HG03280 (cell line): Measurements from ENCODE around the gene C1QTNF12.

Source experiments
- ATAC-seq: cut with Tn5 transposase; IDR thresholded peaks from one replicate; pipeline ENCODE4 v1.9.1; 2021; ENCODE audit warnings: mild to moderate bottlenecking, moderate library complexity; ENCODE audit not compliant: unreplicated experiment

Gene C1QTNF12, protein sequence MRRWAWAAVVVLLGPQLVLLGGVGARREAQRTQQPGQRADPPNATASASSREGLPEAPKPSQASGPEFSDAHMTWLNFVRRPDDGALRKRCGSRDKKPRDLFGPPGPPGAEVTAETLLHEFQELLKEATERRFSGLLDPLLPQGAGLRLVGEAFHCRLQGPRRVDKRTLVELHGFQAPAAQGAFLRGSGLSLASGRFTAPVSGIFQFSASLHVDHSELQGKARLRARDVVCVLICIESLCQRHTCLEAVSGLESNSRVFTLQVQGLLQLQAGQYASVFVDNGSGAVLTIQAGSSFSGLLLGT

GRCh38 chr1:1246577-1247340 lies at the start of gene C1QTNF12:
C1QTNF12 (minus strand) TSS chr1:1246722; CDS start chr1:1246690, 32 bp downstream.
- ATAC-seq, result no peak

DNA sequence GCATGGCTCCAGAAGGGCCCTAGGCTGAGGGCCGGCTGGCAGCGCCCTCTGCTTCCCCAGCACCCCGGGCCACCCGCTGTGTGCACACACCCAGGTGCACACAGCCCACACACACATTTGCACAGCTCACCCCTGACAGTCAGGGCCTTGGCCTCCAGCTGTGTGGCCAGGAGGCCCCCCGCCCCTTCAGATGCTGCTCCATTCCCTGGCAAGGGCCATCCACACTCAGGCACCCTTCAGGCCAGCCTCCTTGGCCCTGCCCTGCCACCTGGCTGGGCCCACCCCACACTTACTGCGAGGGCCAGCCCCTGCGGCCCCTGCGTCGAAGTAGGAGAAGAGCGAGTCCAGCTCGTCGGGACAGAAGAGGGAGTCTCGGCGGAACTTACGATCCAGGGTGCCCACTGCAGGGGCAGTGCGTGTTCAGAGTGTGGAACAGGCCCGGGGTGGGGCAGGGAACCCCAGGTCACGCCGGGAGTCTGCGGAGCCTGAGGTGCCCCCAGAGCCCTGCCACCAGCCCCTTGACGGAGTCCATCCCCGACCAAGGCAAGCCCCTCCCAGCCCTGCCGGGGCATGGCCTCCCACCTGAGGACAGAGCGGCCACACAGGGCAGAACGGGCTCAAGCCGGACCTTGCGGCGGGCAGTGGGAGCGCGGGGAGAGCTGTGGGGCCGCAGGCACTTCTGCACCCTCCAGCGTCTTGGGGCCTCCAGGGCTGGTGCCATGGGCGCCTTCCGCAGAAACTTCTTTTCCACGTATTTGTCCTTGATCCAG lies 48.8 kb upstream of the C1QTNF12 start:
- no peak for ATAC-seq

DNA sequence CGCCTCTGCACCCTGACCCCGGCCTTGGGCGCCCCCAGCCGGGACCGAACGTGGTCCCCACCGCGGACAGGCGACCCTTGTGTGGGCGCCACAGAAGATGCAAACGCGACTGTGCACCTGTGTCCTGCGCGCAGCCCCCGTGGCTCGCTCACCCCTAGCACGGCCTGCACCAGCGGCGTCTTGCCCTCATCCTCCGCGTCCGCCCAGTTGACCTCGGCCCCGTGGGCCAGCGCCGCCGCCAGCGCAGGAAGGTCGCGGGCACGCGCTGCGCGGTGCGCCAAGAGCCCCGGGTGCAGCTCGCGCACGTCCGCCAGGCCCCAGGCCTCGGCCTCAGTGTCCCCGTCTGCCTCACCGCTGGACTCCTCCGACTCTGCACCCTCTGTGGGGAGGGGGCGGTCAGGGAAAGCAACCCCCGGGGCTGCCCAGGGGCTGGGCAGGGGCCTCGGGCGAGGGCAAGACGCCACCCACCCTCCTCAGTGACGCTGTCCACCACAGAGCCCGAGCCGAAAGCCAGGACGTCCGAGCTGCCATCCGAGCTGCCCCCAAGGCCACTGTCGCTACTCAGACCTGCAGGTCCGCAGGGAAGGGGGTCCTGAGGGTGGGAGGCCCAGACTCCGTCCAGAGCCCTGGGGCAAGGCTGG lies 47.8 kb upstream of the C1QTNF12 start:
- ATAC-seq, result no peak

DNA sequence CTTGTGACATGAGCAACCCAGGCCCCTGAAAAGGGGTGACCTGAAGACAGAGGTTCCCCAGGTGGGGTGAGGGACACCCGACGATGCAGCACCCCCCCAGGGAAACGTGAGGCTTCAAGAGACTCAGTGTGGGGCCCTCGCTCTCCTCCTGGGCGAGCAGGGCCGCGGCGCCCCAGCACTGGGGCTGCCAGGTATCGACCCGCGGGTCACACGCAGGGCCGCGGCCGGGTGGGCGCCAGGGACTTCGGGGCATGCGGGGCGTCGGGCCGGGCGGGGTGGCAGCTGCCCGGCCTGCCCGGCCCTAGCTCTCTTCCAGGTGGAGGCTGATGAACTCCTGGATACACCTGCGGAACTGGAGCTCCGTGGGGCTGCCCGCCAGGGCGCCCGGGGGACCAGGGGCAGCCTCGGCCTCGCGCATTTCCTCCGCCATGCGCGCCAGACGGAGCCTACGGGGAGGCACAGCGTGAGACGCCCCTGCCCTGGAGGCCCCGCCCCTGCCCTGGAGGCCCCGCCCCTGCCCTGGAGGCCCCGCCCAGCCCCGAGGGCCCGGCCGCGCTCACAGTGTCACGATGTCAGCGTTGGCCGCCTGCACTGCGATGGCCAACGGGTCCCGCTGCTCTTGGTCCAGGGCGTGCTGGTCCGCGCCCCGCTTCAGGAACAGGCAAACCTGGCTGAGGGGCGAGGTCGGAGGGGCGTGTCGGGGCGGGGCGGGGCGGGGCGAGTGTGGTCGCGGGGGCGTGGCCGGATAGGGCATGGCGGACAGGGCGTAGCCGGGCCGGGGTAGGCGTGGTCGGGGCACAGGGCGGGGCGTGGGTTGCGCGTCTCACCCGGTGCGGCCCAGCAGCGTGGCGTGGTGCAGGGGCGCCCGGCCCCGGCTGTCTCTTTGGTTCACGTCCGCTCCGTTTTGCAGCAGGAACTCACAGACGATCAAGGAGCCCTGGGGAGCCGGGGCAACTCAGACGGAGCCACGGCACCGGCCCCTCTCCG lies 47.0 kb upstream of the C1QTNF12 start:
- ATAC-seq, result no peak

DNA sequence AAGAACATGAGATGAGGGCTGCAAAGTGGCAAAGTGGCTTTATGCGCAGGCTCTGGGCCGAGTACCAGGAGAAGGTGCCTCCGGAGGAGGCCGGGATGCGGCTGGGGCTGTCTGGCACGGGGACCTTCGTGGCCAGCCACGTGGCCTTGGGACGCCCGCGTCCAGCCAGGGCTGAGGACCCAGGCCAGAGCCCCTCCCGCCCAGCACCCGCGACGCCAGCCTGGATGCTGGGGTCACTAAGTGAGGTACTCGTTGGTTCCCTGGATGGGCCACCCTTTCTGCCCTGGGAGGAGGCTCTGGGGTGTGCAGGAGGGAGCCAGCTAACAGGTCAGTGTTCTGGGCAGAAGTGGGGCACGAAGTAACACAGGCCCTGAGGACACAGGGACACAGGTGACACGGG lies 46.3 kb upstream of the C1QTNF12 start:
- ATAC-seq, result no peak

DNA sequence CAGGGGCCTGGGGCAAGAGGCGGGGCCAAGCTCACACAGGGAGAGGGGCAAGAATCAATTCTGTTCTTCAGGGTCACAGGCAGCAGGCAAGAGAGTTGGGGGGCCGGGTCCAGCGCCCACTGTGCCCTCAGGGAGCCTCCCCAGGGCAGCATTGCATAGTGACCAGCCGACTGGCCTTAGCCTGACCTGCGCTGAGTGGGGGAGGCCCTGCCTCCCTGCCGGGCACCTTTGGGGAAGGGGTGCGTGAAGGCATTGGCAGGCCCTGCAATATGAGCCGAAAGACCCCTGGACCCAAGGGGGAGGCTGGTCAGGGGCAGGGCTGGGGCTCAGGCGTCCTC lies 45.9 kb upstream of the C1QTNF12 start:
- ATAC-seq, result no peak

GRCh38 chr1:1291548-1292441 lies 45.3 kb upstream of the C1QTNF12 start:
- no peak for ATAC-seq

- ATAC-seq, result no peak
Observed at GRCh38 chr1:1291023-1291528, 44.6 kb upstream of the C1QTNF12 start.

DNA sequence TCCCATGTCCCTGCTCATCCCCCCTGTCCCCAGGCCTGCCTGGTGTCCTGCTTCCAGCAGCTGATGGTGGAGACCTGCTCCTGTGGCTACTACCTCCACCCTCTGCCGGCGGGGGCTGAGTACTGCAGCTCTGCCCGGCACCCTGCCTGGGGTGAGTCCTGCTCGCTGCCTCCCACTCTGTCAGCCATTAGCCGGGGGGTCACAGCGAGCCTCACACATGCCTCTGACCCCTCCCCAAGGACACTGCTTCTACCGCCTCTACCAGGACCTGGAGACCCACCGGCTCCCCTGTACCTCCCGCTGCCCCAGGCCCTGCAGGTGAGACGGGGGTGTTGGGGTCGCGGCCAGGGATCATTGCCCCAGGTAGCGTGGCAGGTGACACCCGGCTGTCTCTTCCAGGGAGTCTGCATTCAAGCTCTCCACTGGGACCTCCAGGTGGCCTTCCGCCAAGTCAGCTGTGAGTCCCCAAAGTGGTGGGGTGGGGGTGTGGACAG lies 43.8 kb upstream of the C1QTNF12 start:
- ATAC-seq, result no peak

DNA sequence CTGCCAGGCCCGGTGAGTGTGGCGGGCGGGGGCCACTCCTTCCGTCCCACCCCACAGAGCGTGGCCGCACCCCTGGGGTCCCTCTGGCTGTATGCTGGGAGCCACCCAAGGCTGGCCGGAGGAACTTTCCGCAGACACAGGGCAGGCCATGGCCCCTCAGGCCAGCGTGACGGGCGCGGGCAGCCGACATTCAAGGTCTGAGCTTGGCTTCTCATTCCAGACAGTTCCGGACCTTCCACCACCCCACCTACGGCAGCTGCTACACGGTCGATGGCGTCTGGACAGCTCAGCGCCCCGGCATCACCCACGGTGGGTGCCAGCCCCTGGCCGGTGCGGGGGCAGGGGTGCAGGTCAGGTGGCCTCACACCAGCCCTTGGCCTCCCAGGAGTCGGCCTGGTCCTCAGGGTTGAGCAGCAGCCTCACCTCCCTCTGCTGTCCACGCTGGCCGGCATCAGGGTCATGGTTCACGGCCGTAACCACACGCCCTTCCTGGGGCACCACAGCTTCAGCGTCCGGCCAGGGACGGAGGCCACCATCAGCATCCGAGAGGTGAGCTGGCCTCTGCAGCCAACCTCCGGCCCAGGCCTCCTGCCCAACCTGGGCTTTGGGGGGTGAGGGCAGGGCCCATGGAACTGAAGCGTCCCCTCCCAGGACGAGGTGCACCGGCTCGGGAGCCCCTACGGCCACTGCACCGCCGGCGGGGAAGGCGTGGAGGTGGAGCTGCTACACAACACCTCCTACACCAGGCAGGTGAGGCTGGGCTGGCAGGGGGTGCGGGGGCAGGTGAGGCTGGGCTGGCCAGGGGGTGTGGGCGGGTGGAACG lies 41.0 kb upstream of the C1QTNF12 start:
- no peak for ATAC-seq

- no peak for ATAC-seq
Observed at GRCh38 chr1:1286313-1287261, 40.1 kb upstream of the C1QTNF12 start.

GRCh38 chr1:1285611-1286311 lies 39.2 kb upstream of the C1QTNF12 start:
- no peak for ATAC-seq

- ATAC-seq, result no peak
Observed at GRCh38 chr1:1285102-1285571, 38.6 kb upstream of the C1QTNF12 start.

DNA sequence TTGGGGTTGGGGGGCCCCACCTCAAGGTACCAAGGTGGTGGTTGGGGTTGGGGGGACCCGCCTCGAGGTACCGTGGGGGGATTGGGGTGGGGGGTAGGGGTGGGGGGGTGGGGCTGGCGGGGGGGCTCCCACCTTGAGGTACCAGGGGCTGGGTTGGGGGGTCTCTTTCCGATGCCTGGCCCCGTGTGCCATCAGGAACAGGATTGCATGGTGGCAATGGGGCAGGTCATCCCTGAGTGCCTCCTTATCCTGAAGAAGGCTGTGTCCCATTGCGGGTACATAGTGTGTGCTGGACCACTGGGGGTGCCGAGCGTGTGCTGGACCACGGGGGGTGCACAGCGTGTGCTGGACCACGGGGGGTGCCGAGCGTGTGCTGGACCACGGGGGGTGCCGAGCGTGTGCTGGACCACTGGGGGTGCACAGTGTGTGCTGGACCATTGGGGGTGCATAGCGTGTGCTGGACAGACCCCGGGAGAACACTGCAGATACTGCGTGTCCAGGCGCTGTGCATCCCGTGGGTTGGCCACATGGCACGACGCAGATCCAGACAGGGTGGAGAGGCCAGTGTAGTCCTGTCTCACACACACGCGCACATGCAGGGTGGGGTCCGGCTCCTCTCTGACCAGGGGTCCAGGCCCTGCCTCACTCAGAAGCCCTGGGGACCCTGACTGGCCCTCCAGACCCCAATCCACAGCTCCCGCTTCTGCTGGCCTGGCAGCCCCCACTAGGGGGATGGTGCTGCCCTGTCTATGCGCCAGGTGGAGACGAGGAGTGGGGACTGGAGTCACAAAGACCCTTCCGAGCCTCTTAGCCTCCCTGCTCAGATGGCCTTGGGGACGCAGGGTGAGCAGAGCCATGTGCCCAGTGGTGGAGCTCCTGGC lies 37.9 kb upstream of the C1QTNF12 start:
- no peak for ATAC-seq

- no peak for ATAC-seq
Observed at GRCh38 chr1:1283821-1284220, 37.3 kb upstream of the C1QTNF12 start.
